Stimulated activated CD4-positive, alpha-beta T cell treated with anti-CD3 and anti-CD28 coated beads, Interleukin-12 subunit alpha, Interleukin-12 subunit beta, amount 100 ng/mL, for 48 hours (primary cell): Measurements from ENCODE around the gene SULT1A2.
A peak's percentile ranks its signal among the peaks of the same experiment; 100 is the strongest.
"Not testable (repeated sequence)": the region's sequence is repeated elsewhere in the genome, so short reads cannot be mapped to it uniquely, and the experiment has no call there.

Experiments
- DNase-seq, 3 donors: peaks; one replicate each; pipeline ENCODE4 v3.0.0-alpha.2; 2020; ENCODE audit warnings: low read depth in 2 of 3, low spot score in 1 of 3

Gene SULT1A2

GRCh38 chr16:28561557-28562187 is 35.2 kb downstream of the SULT1A2 start:
- DNase-seq: no peak

- no peak for DNase-seq
These were observed 38.4 kb downstream of the SULT1A2 start for GRCh38 chr16:28558456-28558855.

- no peak for DNase-seq
These were observed 39.9 kb downstream of the SULT1A2 start for GRCh38 chr16:28556914-28557320.

- DNase-seq: peak in 1 of 3 donors; percentile 10
These were observed 41.3 kb downstream of the SULT1A2 start for GRCh38 chr16:28555561-28555960.

GRCh38 chr16:28554634-28555423 is 42.0 kb downstream of the SULT1A2 start:
- DNase-seq: no peak

GRCh38 chr16:28553776-28554633 is 42.8 kb downstream of the SULT1A2 start, which contains the start of gene SGF29:
Gene SGF29 (plus strand): TSS chr16:28553920. CDS start chr16:28581070, 27,150 bp downstream.
- DNase-seq: peak; percentile 83 to 90 (median 90)

- DNase-seq: no peak
These were observed 47.5 kb downstream of the SULT1A2 start for GRCh38 chr16:28549301-28549899.

GRCh38 chr16:28548306-28548802 is 48.5 kb downstream of the SULT1A2 start:
- no peak for DNase-seq

- no peak for DNase-seq
These were observed 50.2 kb downstream of the SULT1A2 start for GRCh38 chr16:28546626-28547025.

GRCh38 chr16:28545964-28546363 is 50.9 kb downstream of the SULT1A2 start:
- DNase-seq: not testable (repeated sequence)

- no peak for DNase-seq
These were observed 51.9 kb downstream of the SULT1A2 start for GRCh38 chr16:28544998-28545397.

- DNase-seq: no peak
These were observed 53.8 kb downstream of the SULT1A2 start for GRCh38 chr16:28543072-28543471.

- no peak for DNase-seq
These were observed 54.2 kb downstream of the SULT1A2 start for GRCh38 chr16:28542646-28543045.
